ENCODE results near the gene SFI1.
"Not testable (repeated sequence)": the region's sequence is repeated elsewhere in the genome, so short reads cannot be mapped to it uniquely, and the experiment has no call there.

SFI1 gene

GRCh38 chr22:31577711-31578110, 81.4 kb downstream of the SFI1 start:
- no peak for DNase-seq (ENCODE audit: low read depth)
- no peak overlapping the region for H3K4me3 ChIP-seq (ENCODE audit: low read depth, low read length)

DNA sequence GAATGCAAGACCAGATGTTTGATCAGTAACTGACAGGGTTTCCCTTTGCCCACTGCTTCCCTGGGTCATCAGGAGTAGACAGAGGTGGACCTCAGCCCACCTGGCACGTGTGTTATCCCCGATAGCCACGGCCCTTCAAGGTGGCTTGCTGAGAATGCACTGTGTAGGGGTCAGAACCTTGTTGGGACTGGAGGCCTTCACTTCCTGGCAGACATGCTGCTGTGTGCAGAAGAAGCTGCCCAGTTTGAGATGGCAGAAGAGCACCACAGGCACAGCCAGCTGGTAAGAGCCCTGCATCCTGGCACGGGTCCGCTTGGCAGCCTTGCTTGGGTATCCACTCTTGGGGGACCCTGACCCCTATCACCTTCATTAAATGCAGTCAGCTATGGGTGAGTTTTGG, 81.8 kb downstream of the SFI1 start:
- no peak for DNase-seq (ENCODE audit: low read depth)
- no peak overlapping the region for H3K4me3 ChIP-seq (ENCODE audit: low read depth, low read length)

GRCh38 chr22:31579835-31580242, 83.5 kb downstream of the SFI1 start:
- no peak for DNase-seq (ENCODE audit: low read depth)
- no peak overlapping the region for H3K4me3 ChIP-seq (ENCODE audit: low read depth, low read length)

- DNase-seq (ENCODE audit: low read depth) = peak; percentile 31
- H3K4me3 ChIP-seq (ENCODE audit: low read depth, low read length) = no peak overlapping the region
These were observed 87.6 kb downstream of the SFI1 start for GRCh38 chr22:31583861-31584485.

DNA sequence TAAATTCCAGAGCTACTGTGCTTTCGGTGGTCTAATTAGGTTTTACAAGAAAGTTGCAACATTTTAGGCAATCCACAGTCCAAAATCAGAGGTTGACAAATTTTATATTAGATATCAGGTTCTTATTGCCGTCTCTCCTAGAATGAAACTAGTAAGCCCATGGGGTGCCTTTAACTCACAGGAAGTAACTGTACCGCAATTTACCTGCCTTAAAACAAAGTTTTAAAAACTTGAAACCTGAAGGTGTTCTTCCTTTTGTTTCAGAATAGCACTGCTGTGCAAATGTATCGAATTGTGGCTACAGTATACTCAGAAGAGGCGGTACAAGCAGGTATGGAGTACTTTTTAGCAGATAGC, 88.4 kb downstream of the SFI1 start:
- no peak for DNase-seq (ENCODE audit: low read depth)
- no peak overlapping the region for H3K4me3 ChIP-seq (ENCODE audit: low read depth, low read length)

- peak; percentile 76 for DNase-seq (ENCODE audit: low read depth)
- H3K4me3 ChIP-seq (ENCODE audit: low read depth, low read length) = no peak overlapping the region
These were observed 89.0 kb downstream of the SFI1 start for GRCh38 chr22:31585161-31585859.

DNA sequence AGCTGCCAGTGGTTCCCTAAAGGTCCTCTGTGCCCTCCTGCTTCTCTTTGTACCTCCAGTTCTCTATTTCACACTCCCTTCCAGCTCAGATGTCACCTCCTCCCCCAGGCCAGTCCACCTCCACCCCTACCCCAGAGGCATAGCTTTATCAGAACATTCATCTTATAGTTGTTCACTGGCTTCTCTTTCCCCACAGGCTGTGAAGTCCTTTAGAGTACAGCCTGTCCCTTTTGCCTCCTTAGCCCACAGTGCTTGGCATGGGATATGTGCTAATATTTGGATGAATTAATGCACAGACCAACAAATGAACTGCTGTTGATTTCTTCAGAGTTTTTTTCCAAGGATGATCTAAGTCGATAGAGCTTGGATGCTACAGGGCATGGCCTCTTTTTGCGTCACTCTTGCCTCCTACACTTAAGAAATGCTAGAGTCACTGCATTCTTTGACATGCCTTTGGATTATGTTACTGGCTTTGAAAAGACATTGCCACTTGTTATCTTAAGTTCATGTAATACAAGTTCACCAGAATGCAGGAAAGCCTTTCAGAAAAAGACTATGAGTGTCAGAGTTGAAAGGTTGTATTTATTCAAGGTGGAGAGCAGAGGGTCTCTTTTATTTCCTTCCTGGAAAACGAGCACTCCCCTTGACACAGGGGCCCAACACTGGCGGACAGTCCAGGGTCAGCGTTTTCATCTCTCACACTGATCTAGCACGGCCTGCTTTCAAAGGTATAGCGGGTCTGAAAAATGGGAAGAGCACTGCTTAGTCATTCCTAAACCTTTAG, 90.0 kb downstream of the SFI1 start:
- H3K4me3 ChIP-seq (ENCODE audit: low read depth, low read length) = no peak overlapping the region
- peak; percentile 84 for DNase-seq (ENCODE audit: low read depth)

GRCh38 chr22:31588970-31589675, 92.8 kb downstream of the SFI1 start:
- no peak for DNase-seq (ENCODE audit: low read depth)
- no peak overlapping the region for H3K4me3 ChIP-seq (ENCODE audit: low read depth, low read length)

GRCh38 chr22:31590161-31590560, 93.8 kb downstream of the SFI1 start:
- DNase-seq (ENCODE audit: low read depth); H3K4me3 ChIP-seq (ENCODE audit: low read depth, low read length): not testable (repeated sequence)

DNA sequence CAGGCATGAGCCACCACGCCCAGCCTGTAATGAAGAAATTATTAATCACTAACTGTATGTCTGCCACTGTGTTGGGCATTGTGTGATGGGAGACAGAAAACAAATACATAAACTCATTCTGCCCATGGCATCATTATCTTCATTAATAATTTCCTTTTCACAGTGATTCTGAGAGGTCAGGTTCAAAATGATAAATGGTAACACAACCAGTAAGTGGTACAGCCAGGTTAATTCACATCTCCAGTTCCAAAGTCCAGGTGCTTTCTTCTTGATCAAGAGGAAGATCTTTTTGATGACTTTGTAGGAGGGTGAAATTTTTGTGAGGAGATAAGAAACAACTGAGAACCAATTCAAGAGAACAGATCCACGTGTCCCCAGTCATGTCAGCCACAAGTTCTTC, 98.9 kb downstream of the SFI1 start:
- DNase-seq (ENCODE audit: low read depth) = no peak
- H3K4me3 ChIP-seq (ENCODE audit: low read depth, low read length) = no peak overlapping the region

- peak; percentile 87 for DNase-seq (ENCODE audit: low read depth)
- no peak overlapping the region for H3K4me3 ChIP-seq (ENCODE audit: low read depth, low read length)
These were observed 106.1 kb downstream of the SFI1 start for GRCh38 chr22:31602259-31602952.

DNA sequence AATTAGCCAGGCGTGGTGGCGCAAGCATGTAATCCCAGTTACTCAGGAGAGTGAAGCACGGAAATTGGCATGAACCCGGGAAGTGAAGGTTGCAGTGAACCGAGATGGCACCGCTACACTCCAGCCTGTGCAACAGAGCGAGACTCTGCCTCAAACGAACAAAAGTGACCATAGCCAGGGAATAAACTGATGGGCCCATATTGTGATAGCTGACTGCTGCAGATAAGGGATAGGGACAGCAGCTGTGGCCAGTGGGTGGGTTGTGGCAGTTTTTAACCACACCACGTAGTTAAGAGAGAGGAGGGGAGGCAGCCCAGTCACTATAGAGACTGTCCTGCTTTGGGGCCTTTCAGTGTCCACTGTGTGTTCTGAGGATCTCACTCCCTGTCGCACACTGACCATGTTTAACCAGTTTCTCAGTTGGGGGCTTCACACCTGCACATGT, 106.8 kb downstream of the SFI1 start:
- no peak overlapping the region for H3K4me3 ChIP-seq (ENCODE audit: low read depth, low read length)
- no peak for DNase-seq (ENCODE audit: low read depth)

DNA sequence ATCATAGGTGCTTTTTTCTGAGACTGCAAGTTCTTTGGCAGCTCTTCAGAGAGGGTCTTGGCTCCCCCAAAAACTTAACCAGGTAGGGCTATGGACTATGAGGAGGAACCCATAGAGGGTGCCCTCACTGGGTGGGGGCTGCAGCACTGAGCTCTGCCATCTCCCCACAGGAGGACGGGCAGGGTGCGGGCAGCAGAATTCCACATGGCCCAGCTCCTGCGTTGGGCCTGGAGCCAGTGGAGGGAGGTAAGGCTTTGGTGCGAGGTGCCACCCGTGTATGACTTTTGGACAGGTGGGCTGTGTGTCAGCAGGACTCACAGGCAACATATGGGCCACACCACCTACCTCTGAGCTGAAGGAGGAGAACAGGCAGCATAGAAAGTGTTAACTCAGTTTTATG, 107.2 kb downstream of the SFI1 start:
- DNase-seq (ENCODE audit: low read depth) = no peak

DNA sequence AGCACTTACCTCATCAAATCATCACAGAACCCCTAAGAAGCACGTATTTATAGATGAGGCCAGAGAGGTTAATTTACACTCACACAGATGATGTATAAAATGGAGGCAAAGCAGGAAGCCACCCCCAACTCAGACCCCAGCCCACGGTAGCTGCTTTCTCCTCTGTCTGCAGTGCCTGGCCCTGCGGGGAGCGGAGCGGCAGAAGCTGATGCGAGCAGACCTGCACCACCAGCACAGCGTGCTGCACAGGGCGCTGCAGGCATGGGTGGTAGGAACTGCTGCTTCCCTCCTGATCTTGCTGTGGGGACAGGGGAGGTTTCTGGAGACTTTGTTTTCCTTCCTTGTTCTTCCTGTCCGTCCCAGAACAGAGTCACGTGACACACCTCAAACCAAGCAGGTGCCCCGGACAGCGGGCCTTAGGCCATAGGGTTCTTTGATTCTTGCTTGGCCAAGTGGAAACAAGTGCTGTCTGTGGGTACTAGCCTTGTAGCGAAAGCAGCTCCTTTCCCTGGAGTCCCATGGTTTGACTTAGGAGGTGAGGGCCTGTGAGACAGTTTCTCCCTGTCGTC, 107.9 kb downstream of the SFI1 start:
- H3K4me3 ChIP-seq (ENCODE audit: low read depth, low read length) = no peak overlapping the region
- DNase-seq (ENCODE audit: low read depth) = no peak

More for the DNA sequence above, 107.2 kb downstream of the SFI1 start:
- H3K4me3 ChIP-seq (ENCODE audit: low read depth, low read length) = no peak overlapping the region

DNA sequence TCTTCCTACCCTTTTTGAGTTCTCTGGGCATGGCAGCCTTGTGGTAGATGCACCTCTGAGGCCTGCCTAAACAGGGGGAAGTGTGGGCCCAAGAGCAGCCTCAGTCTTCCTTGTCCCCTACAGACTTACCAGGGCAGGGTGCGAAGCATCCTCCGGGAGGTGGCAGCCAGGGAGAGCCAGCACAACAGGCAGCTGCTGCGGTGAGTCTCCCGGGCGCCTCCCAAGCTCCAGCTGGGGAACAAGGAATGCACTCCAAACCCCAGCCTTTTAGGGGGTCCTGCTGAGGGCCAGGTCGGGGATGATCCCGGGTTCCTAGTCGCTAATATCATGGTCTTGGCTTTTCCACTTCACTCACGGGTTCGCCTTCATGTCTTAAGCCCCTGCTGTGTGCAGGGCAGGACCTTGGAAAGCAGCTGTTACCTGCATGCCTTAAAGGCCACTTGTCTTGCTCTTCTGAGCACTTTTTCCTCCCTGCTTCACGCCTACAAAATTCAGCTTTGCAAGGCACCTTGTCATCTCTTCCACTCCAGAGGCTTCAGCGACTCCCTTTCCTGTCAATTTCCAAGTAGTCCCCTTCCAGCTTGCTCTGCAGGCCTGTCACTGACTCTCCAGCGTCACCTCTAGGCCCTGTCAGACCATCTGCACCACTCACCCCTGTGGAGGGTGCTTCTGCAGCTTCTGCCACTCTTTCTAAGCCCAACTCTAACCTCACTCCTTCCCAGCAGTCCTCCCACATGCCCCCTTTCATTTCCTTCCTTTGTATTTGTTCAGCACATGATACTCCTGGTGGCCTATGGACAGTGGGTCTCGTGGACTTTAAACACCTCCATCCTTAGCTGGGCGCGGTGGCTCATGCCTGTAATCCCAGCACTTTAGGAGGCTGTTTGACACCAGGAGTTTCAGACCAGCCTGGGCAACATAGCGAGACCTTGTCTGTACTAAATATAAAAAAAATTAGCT, 108.7 kb downstream of the SFI1 start:
- no peak overlapping the region for H3K4me3 ChIP-seq (ENCODE audit: low read depth, low read length)
- DNase-seq (ENCODE audit: low read depth) = no peak

- DNase-seq (ENCODE audit: low read depth) = no peak
- no peak overlapping the region for H3K4me3 ChIP-seq (ENCODE audit: low read depth, low read length)
These were observed 109.7 kb downstream of the SFI1 start for GRCh38 chr22:31605851-31606585.

- no peak overlapping the region for H3K4me3 ChIP-seq (ENCODE audit: low read depth, low read length)
These were observed 111.4 kb downstream of the SFI1 start for GRCh38 chr22:31607696-31608095.

More at GRCh38 chr22:31607696-31608095, 111.4 kb downstream of the SFI1 start:
- no peak for DNase-seq (ENCODE audit: low read depth)

Measured in skeletal muscle cell (primary cell).